HG03457 (cell line): Measurements from ENCODE around the gene MAGEA9.
"Not testable (repeated sequence)": the region's sequence is repeated elsewhere in the genome, so short reads cannot be mapped to it uniquely, and the experiment has no call there.

Source experiments
- ATAC-seq: cut with Tn5 transposase; IDR thresholded peaks from one replicate; pipeline ENCODE4 v1.9.1; 2021; ENCODE audit warnings: moderate number of reproducible peaks; ENCODE audit not compliant: unreplicated experiment

Gene MAGEA9

GRCh38 chrX:149807747-149808458 is 26.2 kb downstream of the MAGEA9 start:
- no peak for ATAC-seq

GRCh38 chrX:149818652-149819051 is 36.9 kb downstream of the MAGEA9 start:
- ATAC-seq: no peak

- ATAC-seq: no peak
Measured at GRCh38 chrX:149819371-149819770, 37.6 kb downstream of the MAGEA9 start.

- ATAC-seq: no peak
Measured at GRCh38 chrX:149825424-149825823, 43.7 kb downstream of the MAGEA9 start.

GRCh38 chrX:149827254-149827653 is 45.5 kb downstream of the MAGEA9 start:
- no peak for ATAC-seq

GRCh38 chrX:149829751-149830191 is 48.0 kb downstream of the MAGEA9 start:
- peak; percentile 45 for ATAC-seq

- ATAC-seq: peak; percentile 44
Measured at GRCh38 chrX:149830192-149830873, 48.6 kb downstream of the MAGEA9 start.

- no peak for ATAC-seq
Measured at GRCh38 chrX:149831473-149831872, 49.7 kb downstream of the MAGEA9 start.

GRCh38 chrX:149836728-149837127 is 55.0 kb downstream of the MAGEA9 start:
- ATAC-seq: not testable (repeated sequence)

- ATAC-seq: no peak
Measured at GRCh38 chrX:149837167-149837566, 55.4 kb downstream of the MAGEA9 start.
